ENCODE data around the gene SEC14L1.

The SEC14L1 gene

DNA sequence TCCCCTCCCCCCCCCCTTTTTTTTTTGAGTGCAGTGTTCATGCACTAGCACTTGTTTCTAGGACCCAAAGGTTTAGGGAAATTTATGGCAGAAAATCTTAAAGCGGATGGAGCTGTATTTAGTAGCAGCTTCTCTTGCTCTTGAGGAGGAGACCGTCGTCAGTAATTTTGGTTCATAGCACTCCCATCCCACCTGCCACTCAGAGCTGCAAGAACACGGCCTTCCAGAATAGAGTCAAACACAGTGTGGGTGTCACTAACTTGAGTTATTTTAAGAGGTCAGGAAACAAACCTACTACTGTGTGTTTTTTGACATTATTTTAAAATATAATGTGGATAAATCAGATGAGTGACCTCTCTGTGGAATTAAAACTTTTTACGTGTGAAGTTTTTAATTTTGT lies 37.3 kb downstream of the SEC14L1 start:
- TF ChIP-seq, protein P1, sequence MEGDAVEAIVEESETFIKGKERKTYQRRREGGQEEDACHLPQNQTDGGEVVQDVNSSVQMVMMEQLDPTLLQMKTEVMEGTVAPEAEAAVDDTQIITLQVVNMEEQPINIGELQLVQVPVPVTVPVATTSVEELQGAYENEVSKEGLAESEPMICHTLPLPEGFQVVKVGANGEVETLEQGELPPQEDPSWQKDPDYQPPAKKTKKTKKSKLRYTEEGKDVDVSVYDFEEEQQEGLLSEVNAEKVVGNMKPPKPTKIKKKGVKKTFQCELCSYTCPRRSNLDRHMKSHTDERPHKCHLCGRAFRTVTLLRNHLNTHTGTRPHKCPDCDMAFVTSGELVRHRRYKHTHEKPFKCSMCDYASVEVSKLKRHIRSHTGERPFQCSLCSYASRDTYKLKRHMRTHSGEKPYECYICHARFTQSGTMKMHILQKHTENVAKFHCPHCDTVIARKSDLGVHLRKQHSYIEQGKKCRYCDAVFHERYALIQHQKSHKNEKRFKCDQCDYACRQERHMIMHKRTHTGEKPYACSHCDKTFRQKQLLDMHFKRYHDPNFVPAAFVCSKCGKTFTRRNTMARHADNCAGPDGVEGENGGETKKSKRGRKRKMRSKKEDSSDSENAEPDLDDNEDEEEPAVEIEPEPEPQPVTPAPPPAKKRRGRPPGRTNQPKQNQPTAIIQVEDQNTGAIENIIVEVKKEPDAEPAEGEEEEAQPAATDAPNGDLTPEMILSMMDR (IDR thresholded peaks at IDR 0.05; ENCODE audit: borderline replicate concordance, extremely low read depth, low read length, poor library complexity, severe bottlenecking) = no peak
- no peak for TF ChIP-seq EZH2 (IDR thresholded peaks at IDR 0.05; ENCODE audit: borderline replicate concordance, low read depth, low read length, severe bottlenecking)
- peaks cover 11% of the 10 kb centered on the region; the same call in 1 of the 2 replicates for H3K79me2 ChIP-seq (ENCODE audit: insufficient read depth, low read length)
- H3K27me3 ChIP-seq (ENCODE audit: insufficient read depth, low read length, poor library complexity) = no peaks in the 10 kb centered on the region

DNA sequence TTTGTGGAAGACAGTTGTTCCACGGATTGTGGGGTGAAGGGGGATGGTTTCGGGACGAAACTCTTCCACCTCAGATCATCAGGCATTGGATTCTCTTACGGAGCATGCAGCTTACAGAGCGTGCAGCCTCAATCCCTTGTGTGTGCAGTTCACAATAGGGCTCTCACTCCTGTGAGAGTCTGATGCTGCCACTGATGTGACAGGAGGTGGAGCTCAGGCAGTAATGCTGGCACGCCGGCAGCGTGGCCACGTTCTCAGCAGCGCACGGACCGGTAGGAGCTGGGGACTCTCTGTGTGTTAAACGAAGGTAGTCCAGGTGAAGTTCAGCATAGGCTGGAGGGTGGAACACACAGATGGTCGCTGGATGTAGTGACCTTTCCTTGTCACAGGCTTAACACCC lies 37.8 kb downstream of the SEC14L1 start:
- peaks cover 14% of the 10 kb centered on the region; the same call in 1 of the 2 replicates for H4K20me1 ChIP-seq (ENCODE audit: insufficient read depth, low read length)
- H3K36me3 ChIP-seq (ENCODE audit: insufficient read depth, low read length) = peaks cover 13% of the 10 kb centered on the region
- no peak overlapping the region for H3K27ac ChIP-seq (ENCODE audit: low read length)
- H3K9ac ChIP-seq (ENCODE audit: low read depth, low read length) = no peak overlapping the region
- H2AFZ ChIP-seq (ENCODE audit: low read depth, low read length) = no peak overlapping the region
- DNase-seq = no peak
- H3K79me2 ChIP-seq (ENCODE audit: insufficient read depth, low read length) = peaks cover 11% of the 10 kb centered on the region; the same call in 1 of the 2 replicates
- no peak for TF ChIP-seq EZH2 (IDR thresholded peaks at IDR 0.05; ENCODE audit: borderline replicate concordance, low read depth, low read length, severe bottlenecking)
- TF ChIP-seq, protein P1 (IDR thresholded peaks at IDR 0.05; ENCODE audit: borderline replicate concordance, extremely low read depth, low read length, poor library complexity, severe bottlenecking) = no peak
- H3K27me3 ChIP-seq (ENCODE audit: insufficient read depth, low read length, poor library complexity) = no peaks in the 10 kb centered on the region
- H3K9me3 ChIP-seq (ENCODE audit: insufficient read depth, low read length, severe bottlenecking) = peaks cover 16% of the 10 kb centered on the region
- no peak overlapping the region for H3K4me2 ChIP-seq (ENCODE audit: insufficient read depth, low read length)
- no peak for ATAC-seq (ENCODE audit: insufficient read depth, low read depth)
- no peak overlapping the region for H3K4me3 ChIP-seq (ENCODE audit: low read depth in 1 of 2, low read length in 2 of 2)
- peaks cover 9% of the 10 kb centered on the region for H3K4me1 ChIP-seq (ENCODE audit: insufficient read depth, low read length)

More for the DNA sequence above, 37.3 kb downstream of the SEC14L1 start:
- no peak overlapping the region for H2AFZ ChIP-seq (ENCODE audit: low read depth, low read length)
- H3K27ac ChIP-seq (ENCODE audit: low read length) = no peak overlapping the region
- H3K4me3 ChIP-seq (ENCODE audit: low read depth in 1 of 2, low read length in 2 of 2) = no peak overlapping the region
- ATAC-seq (ENCODE audit: insufficient read depth, low read depth) = no peak
- H3K9me3 ChIP-seq (ENCODE audit: insufficient read depth, low read length, severe bottlenecking) = peaks cover 22% of the 10 kb centered on the region
- peaks cover 9% of the 10 kb centered on the region for H3K4me1 ChIP-seq (ENCODE audit: insufficient read depth, low read length)
- no peak for DNase-seq
- H3K36me3 ChIP-seq (ENCODE audit: insufficient read depth, low read length) = peaks cover 13% of the 10 kb centered on the region
- H3K4me2 ChIP-seq (ENCODE audit: insufficient read depth, low read length) = no peak overlapping the region
- H3K9ac ChIP-seq (ENCODE audit: low read depth, low read length) = no peak overlapping the region
- peaks cover 14% of the 10 kb centered on the region; the same call in 1 of the 2 replicates for H4K20me1 ChIP-seq (ENCODE audit: insufficient read depth, low read length)

DNA sequence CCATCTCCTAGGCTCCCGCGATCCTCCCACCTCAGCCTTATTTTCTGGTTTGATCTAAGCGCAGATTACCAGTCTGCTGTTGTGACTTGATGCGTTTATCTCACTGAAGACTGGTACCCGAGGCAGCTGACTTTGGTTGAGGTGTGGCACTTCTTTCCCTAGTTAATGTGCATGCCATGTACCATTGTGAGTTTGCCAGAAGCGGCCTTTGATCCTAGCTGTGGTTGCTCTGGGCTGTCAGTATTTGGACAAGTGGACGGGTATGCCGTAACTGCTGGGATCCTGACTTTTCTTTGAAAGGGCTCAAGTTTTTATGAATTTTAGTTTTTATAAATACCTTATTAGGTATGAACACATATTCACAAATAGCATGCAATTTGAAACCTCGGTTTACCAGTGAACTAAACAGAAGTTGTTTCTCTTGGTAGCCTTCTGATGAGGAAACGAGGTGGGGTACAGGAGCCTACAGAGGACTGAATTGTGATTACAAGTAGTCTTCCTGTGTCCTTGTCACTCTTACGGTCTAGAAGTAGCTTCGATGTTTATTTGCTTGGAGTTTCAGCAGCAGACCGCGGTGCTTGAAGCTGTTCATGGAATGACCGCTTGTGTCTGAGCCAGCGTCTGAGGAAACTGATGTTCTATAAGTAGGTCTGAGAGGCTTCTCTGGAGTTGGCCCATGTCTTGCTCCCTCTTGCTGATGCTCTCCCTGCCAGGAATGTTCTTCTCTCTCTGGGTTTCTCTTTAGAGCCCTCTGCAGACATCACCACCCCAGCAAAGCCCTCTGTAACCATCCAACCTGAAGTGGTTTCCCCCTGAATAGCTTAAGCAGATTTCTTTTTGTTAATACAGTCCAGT lies 40.0 kb downstream of the SEC14L1 start:
- Histone ChIP-seq H3K79me2 (ENCODE audit: insufficient read depth, low read length) (peaks cover 9% of the 10 kb centered on the region; the same call in 1 of the 2 replicates), H4K20me1 (ENCODE audit: insufficient read depth, low read length) (peaks cover 14% of the 10 kb centered on the region; the same call in 1 of the 2 replicates)

More for the DNA sequence above, 40.0 kb downstream of the SEC14L1 start:
- peaks cover 9% of the 10 kb centered on the region for H3K4me1 ChIP-seq (ENCODE audit: insufficient read depth, low read length)
- H3K4me3 ChIP-seq (ENCODE audit: low read depth in 1 of 2, low read length in 2 of 2) = no peak overlapping the region
- TF ChIP-seq, protein P1 (IDR thresholded peaks at IDR 0.05; ENCODE audit: borderline replicate concordance, extremely low read depth, low read length, poor library complexity, severe bottlenecking) = no peak
- TF ChIP-seq EZH2 (IDR thresholded peaks at IDR 0.05; ENCODE audit: borderline replicate concordance, low read depth, low read length, severe bottlenecking) = no peak
- DNase-seq (no peak), ATAC-seq (ENCODE audit: insufficient read depth, low read depth) (no peak)
- no peak overlapping the region for H3K4me2 ChIP-seq (ENCODE audit: insufficient read depth, low read length)
- no peaks in the 10 kb centered on the region for H3K27me3 ChIP-seq (ENCODE audit: insufficient read depth, low read length, poor library complexity)
- H3K9me3 ChIP-seq (ENCODE audit: insufficient read depth, low read length, severe bottlenecking) = no peaks in the 10 kb centered on the region
- H3K36me3 ChIP-seq (ENCODE audit: insufficient read depth, low read length) = no peaks in the 10 kb centered on the region
- H3K9ac ChIP-seq (ENCODE audit: low read depth, low read length) = no peak overlapping the region
- no peak overlapping the region for H2AFZ ChIP-seq (ENCODE audit: low read depth, low read length)
- no peak overlapping the region for H3K27ac ChIP-seq (ENCODE audit: low read length)
